Liver (tissue), 9 donors: ENCODE measurements around the gene PTPRN2. TPM values are rescaled to one million over a fixed set of nuclear protein-coding genes. Genes with fewer than 3 reads are reported as not detected.

ENCODE experiments used
- DNase-seq: peaks from one replicate; pipeline ENCODE4 v3.0.0-alpha.2; 2017; ENCODE audit warnings: low spot score
- H3K27ac ChIP-seq, 2 donors: one replicate each; pipeline ENCODE4 v1.7.0; 2013; ENCODE audit warnings: inconsistent platforms in 2 of 2, low read length in 2 of 2, control low read depth in 1 of 2, low read depth in 1 of 2, mild to moderate bottlenecking in 1 of 2
- H3K27me3 ChIP-seq, 4 donors: one replicate each; pipeline versions ENCODE4 v1.6.1 to v1.7.0; 2013; ENCODE audit warnings: low read length in 3 of 4, inconsistent platforms in 1 of 4, mild to moderate bottlenecking in 1 of 4, moderate library complexity in 1 of 4; ENCODE audit not compliant: control insufficient read depth in 4 of 4, insufficient read depth in 4 of 4
- H3K36me3 ChIP-seq, 4 donors: one replicate each; pipeline versions ENCODE4 v1.6.1 to v1.7.0; 2013; ENCODE audit warnings: low read length in 3 of 4, mild to moderate bottlenecking in 3 of 4, low read depth in 1 of 4, moderate library complexity in 1 of 4; ENCODE audit not compliant: control insufficient read depth in 4 of 4, insufficient read depth in 3 of 4
- H3K4me1 ChIP-seq, 4 donors: one replicate each; pipeline versions ENCODE4 v1.6.1 to v1.7.0; 2013; ENCODE audit warnings: low read length in 3 of 4, mild to moderate bottlenecking in 3 of 4, moderate library complexity in 1 of 4; ENCODE audit not compliant: control insufficient read depth in 4 of 4, insufficient read depth in 4 of 4
- H3K4me3 ChIP-seq, 3 donors: one replicate each; pipeline versions ENCODE4 v1.6.1 to v1.7.0; 2013; ENCODE audit warnings: low read length in 3 of 3, control low read depth in 1 of 3, low read depth in 1 of 3, mild to moderate bottlenecking in 1 of 3
- H3K9ac ChIP-seq, 2 donors: one replicate each; pipeline ENCODE4 v1.7.0; 2013; ENCODE audit warnings: low read length in 2 of 2, mild to moderate bottlenecking in 2 of 2, moderate library complexity in 2 of 2, control low read depth in 1 of 2, low read depth in 1 of 2
- H3K9me3 ChIP-seq, 4 donors: one replicate each; pipeline versions ENCODE4 v1.6.1 to v1.7.0; 2013; ENCODE audit warnings: low read length in 3 of 4; ENCODE audit not compliant: control insufficient read depth in 4 of 4
- ATF3 ChIP-seq: IDR thresholded peaks from 2 replicates; pipeline ENCODE4 v1.6.1; 2016; ENCODE audit warnings: antibody characterized with exemption
- CTCF ChIP-seq: fragments of 150-350 bp; IDR thresholded peaks from 2 replicates; pipeline ENCODE4 v1.5.1; 2017; ENCODE audit warnings: improper control_type of control experiment, low read depth, low read length; ENCODE audit not compliant: missing input control
- EGR1 ChIP-seq, 2 donors: IDR thresholded peaks; 2 replicates each; pipeline ENCODE4 v1.6.1; 2016 to 2018; ENCODE audit warnings: antibody characterized with exemption in 2 of 2, low read depth in 2 of 2
- FOXA1 ChIP-seq: IDR thresholded peaks from 2 replicates; pipeline ENCODE4 v1.6.1; 2016; ENCODE audit warnings: antibody characterized with exemption
- FOXA2 ChIP-seq: IDR thresholded peaks from 2 replicates; pipeline ENCODE4 v1.6.1; 2016; ENCODE audit warnings: antibody characterized with exemption
- GABPA ChIP-seq, 2 donors: IDR thresholded peaks in 1 of 2; conservative IDR thresholded peaks in 1 of 2; 2 replicates each; pipeline ENCODE4 v1.6.1; 2016; ENCODE audit warnings: antibody characterized with exemption in 2 of 2, mild to moderate bottlenecking in 1 of 2, moderate library complexity in 1 of 2
- HNF4A ChIP-seq, 2 donors: conservative IDR thresholded peaks; 2 replicates each; pipeline ENCODE4 v1.6.1; 2016; ENCODE audit warnings: antibody characterized with exemption in 2 of 2, mild to moderate bottlenecking in 2 of 2
- HNF4G ChIP-seq: IDR thresholded peaks from 2 replicates; pipeline ENCODE4 v1.6.1; 2016; ENCODE audit warnings: antibody characterized with exemption
- JUND ChIP-seq, 2 donors: IDR thresholded peaks; 2 replicates each; pipeline ENCODE4 v1.6.1; 2016; ENCODE audit warnings: antibody characterized with exemption in 2 of 2
- MAX ChIP-seq: IDR thresholded peaks from 2 replicates; pipeline ENCODE4 v1.6.1; 2016; ENCODE audit warnings: antibody characterized with exemption
- NR2F2 ChIP-seq: IDR thresholded peaks from 2 replicates; pipeline ENCODE4 v1.6.1; 2016; ENCODE audit warnings: antibody characterized with exemption
- RAD21 ChIP-seq, 2 donors: IDR thresholded peaks; 2 replicates each; pipeline ENCODE4 v1.6.1; 2016; ENCODE audit warnings: antibody characterized with exemption in 2 of 2, mild to moderate bottlenecking in 2 of 2
- REST ChIP-seq: IDR thresholded peaks from 2 replicates; pipeline ENCODE4 v1.6.1; 2016; ENCODE audit warnings: antibody characterized with exemption, mild to moderate bottlenecking
- RXRA ChIP-seq, 2 donors: IDR thresholded peaks; 2 replicates each; pipeline ENCODE4 v1.6.1; 2017 to 2018; ENCODE audit warnings: antibody characterized with exemption in 2 of 2, mild to moderate bottlenecking in 1 of 2
- SP1 ChIP-seq: IDR thresholded peaks from 2 replicates; pipeline ENCODE4 v1.6.1; 2018; ENCODE audit warnings: antibody characterized with exemption, mild to moderate bottlenecking
- TAF1 ChIP-seq: conservative IDR thresholded peaks from 2 replicates; pipeline ENCODE4 v1.6.1; 2016; ENCODE audit warnings: antibody characterized with exemption, mild to moderate bottlenecking
- YY1 ChIP-seq: IDR thresholded peaks from 2 replicates; pipeline ENCODE4 v1.6.1; 2016; ENCODE audit warnings: antibody characterized with exemption, mild to moderate bottlenecking
- ZBTB33 ChIP-seq: IDR thresholded peaks from 2 replicates; pipeline ENCODE4 v1.6.1; 2016; ENCODE audit warnings: antibody characterized with exemption
- WGBS: extraction: QIAGEN DNeasy Blood & Tissue Kit; methylation state at CpG from one replicate; pipeline ENCODE4 v1.1.7; 2013; 5-methylcytosine and 5-hydroxymethylcytosine counted together
- polyA plus RNA-seq, 2 donors: library from polyadenylated mRNA; stranded (reverse) in 1 of 2; unstranded in 1 of 2; fragments of 200-250 nt in 1 of 2; fragments of >200 nt in 1 of 2; fragmentation: Nextera tagmentation in 1 of 2; extraction: Ambion mirVana in 1 of 2; gene quantifications; one replicate each; pipeline versions ENCODE4 v1.2.1 to v1.2.3, GENCODE V29; 2013 to 2015
- total RNA-seq, 2 donors: library from RNA; depleted of rRNA; stranded (reverse); fragments of >200 nt; gene quantifications; one replicate each; pipeline ENCODE4 v1.2.3, GENCODE V29; 2014
- donor health status: healthy.
- donor health status: healthy.
- donor health status: healthy.
- donor health status: healthy.
- donor health status: healthy.

The PTPRN2 gene
- total and polyA plus RNA-seq, 4 donors = 0.75 to 1.9 (median 1.1) TPM

- Histone ChIP-seq H3K27me3 (no peaks in the 10 kb centered on the region), H3K4me1 (peaks cover 0 to under 1% (median 0%) of the 10 kb centered on the region in 4 donors), H3K36me3 (no peaks in the 10 kb centered on the region), H3K9ac (no peak overlapping the region), H3K4me3 (no peak overlapping the region), H3K27ac (no peak overlapping the region), H3K9me3 (no peaks in the 10 kb centered on the region)
- TF ChIP-seq CTCF (no peak), JUND (IDR thresholded peaks at IDR 0.05) (no peak), HNF4G (no peak)
- WGBS = 93% methylated on average over 22 of the region's 22 CpGs
- no peak for DNase-seq
Measured at GRCh38 chr7:157549612-157550299, 1037.9 kb downstream of the PTPRN2 start.

GRCh38 chr7:157548691-157549303, 1038.8 kb downstream of the PTPRN2 start:
- Histone ChIP-seq H3K27ac (no peak overlapping the region), H3K36me3 (no peaks in the 10 kb centered on the region), H3K9me3 (no peaks in the 10 kb centered on the region), H3K27me3 (no peaks in the 10 kb centered on the region), H3K4me3 (no peak overlapping the region), H3K9ac (no peak overlapping the region), H3K4me1 (no peaks in the 10 kb centered on the region)
- TF ChIP-seq NR2F2 (no peak), ATF3 (no peak), YY1 (no peak), TAF1 (no peak), FOXA1 (no peak), SP1 (no peak), MAX (no peak), RAD21 (IDR thresholded peaks at IDR 0.05) (no peak), FOXA2 (no peak), HNF4A (conservative IDR thresholded peaks at IDR 0.05) (no peak), REST (no peak), RXRA (IDR thresholded peaks at IDR 0.05) (no peak), HNF4G (no peak), ZBTB33 (no peak), CTCF (no peak), EGR1 (IDR thresholded peaks at IDR 0.05; ENCODE audit: low read depth in 2 of 2) (no peak), GABPA (IDR thresholded peaks at IDR 0.05 in 1 of 2, conservative IDR thresholded peaks at IDR 0.05 in 1 of 2) (no peak), JUND (IDR thresholded peaks at IDR 0.05) (no peak)
- no peak for DNase-seq
- 95% methylated on average over 24 of the region's 24 CpGs for WGBS
